ACC112 (cell line): Measurements from ENCODE around the gene SLC6A1.

Experiments
- H2AFZ ChIP-seq: fragments of 200-600 bp; sonication (generic); one replicate; pipeline ENCODE4 v1.6.0; 2017; ENCODE audit warnings: antibody characterized with exemption, low read length; ENCODE audit not compliant: unreplicated experiment
- H3K27ac ChIP-seq: fragments of 200-600 bp; sonication (generic); 2 replicates; pipeline ENCODE4 v1.5.1; 2014; ENCODE audit warnings: low read depth, mild to moderate bottlenecking, antibody characterized with exemption, low read length, moderate library complexity
- H3K27me3 ChIP-seq: fragments of 200-600 bp; sonication (generic); 2 replicates; pipeline ENCODE4 v1.6.1; 2014; ENCODE audit warnings: mild to moderate bottlenecking, antibody characterized with exemption, low read length, moderate library complexity, mixed read lengths; ENCODE audit not compliant: insufficient read depth
- H3K36me3 ChIP-seq: fragments of 200-600 bp; sonication (generic); 2 replicates; pipeline ENCODE4 v1.6.1; 2016; ENCODE audit warnings: mild to moderate bottlenecking, antibody characterized with exemption, low read length, moderate library complexity, mixed read lengths; ENCODE audit not compliant: insufficient read depth
- H3K4me1 ChIP-seq: fragments of 200-600 bp; sonication (generic); one replicate; pipeline ENCODE4 v1.6.1; 2016; ENCODE audit warnings: low read length, mixed read lengths; ENCODE audit not compliant: insufficient read depth, unreplicated experiment, control insufficient read depth
- H3K4me3 ChIP-seq: fragments of 200-600 bp; sonication (generic); 2 replicates; pipeline ENCODE4 v1.5.1; 2014; ENCODE audit warnings: mild to moderate bottlenecking, low read depth, low read length
- H3K79me2 ChIP-seq: fragments of 200-600 bp; sonication (generic); one replicate; pipeline ENCODE4 v1.6.0; 2016; ENCODE audit warnings: low read length; ENCODE audit not compliant: control insufficient read depth, unreplicated experiment, insufficient read depth

SLC6A1 gene

GRCh38 chr3:11004563-11004962, 12.0 kb downstream of the SLC6A1 start:
- no peaks in the 10 kb centered on the region for H3K4me1 ChIP-seq
- no peaks in the 10 kb centered on the region for H3K79me2 ChIP-seq
- H3K36me3 ChIP-seq, result no peaks in the 10 kb centered on the region
- peaks cover 82% of the 10 kb centered on the region for H3K27me3 ChIP-seq
- H3K4me3 ChIP-seq, result no peak overlapping the region
- H3K27ac ChIP-seq, result no peak overlapping the region
- no peak overlapping the region for H2AFZ ChIP-seq

DNA sequence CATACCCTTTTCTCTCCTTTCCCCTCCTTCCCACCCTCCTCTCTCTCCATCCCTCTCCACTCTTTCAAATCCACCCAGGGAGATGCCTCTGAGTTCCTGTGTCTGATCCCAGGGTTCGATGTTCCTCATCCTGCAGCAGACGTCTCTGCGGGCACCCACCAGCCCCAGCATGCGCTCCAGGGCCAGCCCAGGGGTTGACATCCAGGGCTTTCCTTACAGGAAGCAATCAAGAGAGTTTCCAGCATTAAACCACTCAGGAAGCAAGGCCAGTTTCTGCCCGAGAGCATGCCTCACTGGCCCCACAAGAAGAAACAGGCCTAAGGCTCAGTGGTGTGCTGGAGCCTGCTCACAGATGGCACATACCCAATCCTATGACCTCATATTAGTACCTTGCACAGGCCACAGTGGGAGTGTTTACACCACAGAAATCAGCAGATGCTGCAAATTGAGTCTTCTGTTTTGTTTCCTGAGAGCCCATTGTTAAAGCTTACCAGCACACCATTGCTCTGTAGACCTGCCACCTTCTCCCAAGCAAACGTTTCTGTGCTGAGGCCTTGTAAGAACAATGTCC, 13.2 kb downstream of the SLC6A1 start:
- Histone ChIP-seq H3K36me3 (no peaks in the 10 kb centered on the region), H2AFZ (no peak overlapping the region), H3K4me3 (no peak overlapping the region), H3K4me1 (no peaks in the 10 kb centered on the region), H3K79me2 (no peaks in the 10 kb centered on the region), H3K27me3 (peaks cover 77% of the 10 kb centered on the region), H3K27ac (no peak overlapping the region)

GRCh38 chr3:11006986-11007933, 14.7 kb downstream of the SLC6A1 start:
- Histone ChIP-seq H3K4me1 (no peaks in the 10 kb centered on the region), H3K36me3 (no peaks in the 10 kb centered on the region), H3K79me2 (no peaks in the 10 kb centered on the region), H3K4me3 (no peak overlapping the region), H2AFZ (no peak overlapping the region), H3K27me3 (peaks cover 67% of the 10 kb centered on the region), H3K27ac (no peak overlapping the region)

- H2AFZ ChIP-seq, result no peak overlapping the region
- H3K79me2 ChIP-seq, result no peaks in the 10 kb centered on the region
- no peaks in the 10 kb centered on the region for H3K36me3 ChIP-seq
- no peak overlapping the region for H3K4me3 ChIP-seq
- peaks cover 68% of the 10 kb centered on the region for H3K27me3 ChIP-seq
- no peak overlapping the region for H3K27ac ChIP-seq
- H3K4me1 ChIP-seq, result no peaks in the 10 kb centered on the region
Measured at GRCh38 chr3:11009898-11010297, 17.4 kb downstream of the SLC6A1 start.

DNA sequence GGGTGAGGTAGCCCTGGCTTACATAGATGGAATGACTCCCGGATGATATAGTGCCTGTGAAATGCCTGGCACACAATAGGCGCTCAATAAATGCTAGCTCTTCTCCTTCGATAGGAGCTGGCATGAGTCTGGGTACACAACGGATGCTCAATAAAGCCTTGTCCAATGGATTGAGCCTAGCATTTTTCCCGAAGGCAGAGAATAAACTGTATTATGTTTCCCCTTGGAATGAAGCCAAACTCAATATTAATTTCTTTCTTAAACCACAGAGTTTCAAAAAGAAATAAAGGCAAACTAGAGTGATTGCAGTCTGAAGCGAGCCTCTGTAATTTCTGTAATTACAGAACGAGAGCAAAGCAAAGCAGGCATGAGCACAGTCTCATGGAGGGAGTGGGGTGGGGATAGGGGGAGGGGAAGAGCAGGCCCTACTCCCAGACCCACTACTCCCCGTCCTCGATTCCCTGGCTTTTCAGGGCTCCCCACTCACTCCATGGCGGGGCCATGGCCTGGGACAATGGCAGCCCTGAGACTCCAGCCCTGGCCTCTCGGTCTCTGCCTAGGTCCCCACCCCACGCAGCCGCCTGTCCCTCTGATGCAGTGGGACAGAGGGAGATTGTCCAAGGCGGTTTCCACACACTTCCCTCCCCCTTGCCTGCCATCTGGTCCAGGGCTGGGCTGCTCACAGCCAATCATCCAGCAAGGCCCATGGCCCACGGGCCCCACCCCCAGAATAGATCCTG, 18.0 kb downstream of the SLC6A1 start:
- no peak overlapping the region for H3K27ac ChIP-seq
- no peak overlapping the region for H2AFZ ChIP-seq
- peaks cover 68% of the 10 kb centered on the region for H3K27me3 ChIP-seq
- no peak overlapping the region for H3K4me3 ChIP-seq
- H3K4me1 ChIP-seq, result no peaks in the 10 kb centered on the region
- no peaks in the 10 kb centered on the region for H3K79me2 ChIP-seq
- H3K36me3 ChIP-seq, result no peaks in the 10 kb centered on the region

DNA sequence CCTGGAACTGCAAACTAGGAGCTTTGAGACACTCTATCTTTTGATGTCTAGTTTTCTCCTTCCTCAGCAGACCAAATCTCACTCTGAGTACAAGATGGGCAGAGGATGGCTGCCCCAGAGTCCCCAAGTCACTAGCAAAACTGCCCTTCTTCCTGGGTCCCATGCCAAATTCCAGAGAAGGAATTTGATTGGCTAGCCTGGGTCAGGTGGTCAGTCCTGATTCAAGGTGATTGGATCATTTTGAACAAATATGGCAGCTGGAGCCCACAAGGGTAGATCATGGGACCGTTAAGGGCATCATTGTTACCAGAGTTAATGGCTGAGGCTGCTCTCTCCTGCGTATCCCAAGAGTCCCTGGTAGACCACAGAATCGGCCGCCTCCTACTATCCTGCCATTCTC, 21.7 kb downstream of the SLC6A1 start:
- Histone ChIP-seq H3K27me3 (peaks cover 75% of the 10 kb centered on the region), H3K79me2 (no peaks in the 10 kb centered on the region), H3K4me1 (no peaks in the 10 kb centered on the region), H3K27ac (no peak overlapping the region), H3K4me3 (no peak overlapping the region), H2AFZ (no peak overlapping the region), H3K36me3 (no peaks in the 10 kb centered on the region)

- Histone ChIP-seq H3K27ac (no peak overlapping the region), H2AFZ (no peak overlapping the region), H3K4me1 (no peaks in the 10 kb centered on the region), H3K27me3 (peaks cover 79% of the 10 kb centered on the region), H3K4me3 (no peak overlapping the region), H3K79me2 (no peaks in the 10 kb centered on the region), H3K36me3 (no peaks in the 10 kb centered on the region)
Measured at GRCh38 chr3:11014752-11015151, 22.2 kb downstream of the SLC6A1 start.

DNA sequence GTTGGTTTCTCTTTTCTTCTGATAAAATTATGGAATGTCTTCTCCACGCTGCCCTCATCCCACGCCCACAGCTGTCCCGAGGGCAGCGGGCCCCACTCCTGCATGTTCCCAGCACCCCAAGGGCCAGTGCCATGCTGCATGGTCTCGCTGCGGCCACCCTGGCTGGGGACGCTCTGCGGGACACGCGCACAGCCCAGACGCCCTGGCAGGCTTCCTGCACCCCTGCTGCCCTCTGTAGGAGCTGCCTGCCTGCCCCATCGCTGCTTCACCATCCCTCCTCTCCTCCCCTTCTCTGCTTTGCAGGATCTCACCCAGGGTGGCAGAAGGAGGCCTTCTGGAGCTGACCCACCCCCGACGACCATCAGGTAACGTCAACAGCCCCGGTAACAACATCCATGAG, 22.8 kb downstream of the SLC6A1 start:
- Histone ChIP-seq H3K79me2 (no peaks in the 10 kb centered on the region), H3K4me3 (no peak overlapping the region), H3K36me3 (no peaks in the 10 kb centered on the region), H3K27me3 (peaks cover 81% of the 10 kb centered on the region), H3K4me1 (no peaks in the 10 kb centered on the region), H3K27ac (no peak overlapping the region), H2AFZ (no peak overlapping the region)

DNA sequence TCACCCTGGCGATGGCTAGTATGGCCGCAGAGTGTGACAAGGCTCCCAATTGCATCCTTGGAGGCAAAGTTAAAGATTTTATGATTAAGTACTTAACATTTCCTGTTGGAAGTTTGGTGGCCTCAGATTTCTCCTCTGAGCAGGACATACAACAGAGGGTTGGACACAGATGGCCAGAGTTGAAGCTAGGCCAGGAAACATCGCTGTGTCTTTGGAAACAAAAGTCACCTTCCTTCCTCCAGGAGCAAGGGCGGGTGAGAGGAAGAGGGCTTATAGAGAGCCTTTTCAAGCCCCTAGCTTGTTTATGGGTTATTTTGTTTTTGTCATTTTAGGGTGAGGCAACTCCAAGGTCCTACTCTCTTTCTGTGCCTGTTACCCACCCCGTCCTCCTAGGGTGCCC, 24.2 kb downstream of the SLC6A1 start:
- no peaks in the 10 kb centered on the region for H3K36me3 ChIP-seq
- H3K27me3 ChIP-seq, result peaks cover 92% of the 10 kb centered on the region
- H3K27ac ChIP-seq, result no peak overlapping the region
- no peak overlapping the region for H2AFZ ChIP-seq
- H3K79me2 ChIP-seq, result no peaks in the 10 kb centered on the region
- H3K4me3 ChIP-seq, result no peak overlapping the region
- H3K4me1 ChIP-seq, result no peaks in the 10 kb centered on the region

DNA sequence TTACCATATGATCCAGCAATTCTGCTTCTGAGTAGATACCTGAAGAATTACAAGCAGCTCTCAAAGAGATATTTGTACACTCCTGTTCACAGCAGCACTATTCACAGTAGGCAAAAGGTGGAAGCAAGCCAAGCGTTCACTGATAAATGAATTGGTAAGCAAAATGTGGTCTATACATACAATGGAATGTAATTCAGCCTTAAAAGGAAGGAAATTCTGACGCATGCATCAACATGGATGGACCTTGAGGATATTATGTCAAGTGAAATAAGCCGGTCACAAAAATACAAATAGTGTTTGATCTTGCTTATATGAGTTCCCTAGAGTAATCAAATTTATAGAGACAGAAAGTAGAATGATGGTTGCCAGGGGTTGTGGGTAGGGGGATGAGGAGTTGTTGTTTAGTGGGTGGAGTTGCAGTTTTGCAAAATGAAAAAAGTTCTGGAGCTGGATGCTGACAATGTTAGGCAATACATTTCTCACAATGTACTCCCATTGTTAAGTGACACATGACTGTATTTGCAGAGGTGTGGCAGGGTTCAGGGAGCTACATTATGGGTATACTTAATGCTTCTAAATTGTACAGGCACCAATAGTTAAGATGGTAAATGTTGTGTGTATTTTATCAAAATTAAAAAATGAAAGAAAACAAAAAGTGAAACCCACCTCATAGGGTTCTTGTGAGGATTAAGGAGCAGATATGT, 26.7 kb downstream of the SLC6A1 start:
- no peak overlapping the region for H2AFZ ChIP-seq
- H3K27ac ChIP-seq, result no peak overlapping the region
- no peaks in the 10 kb centered on the region for H3K79me2 ChIP-seq
- no peaks in the 10 kb centered on the region for H3K36me3 ChIP-seq
- peaks cover 93% of the 10 kb centered on the region for H3K27me3 ChIP-seq
- H3K4me3 ChIP-seq, result no peak overlapping the region
- no peaks in the 10 kb centered on the region for H3K4me1 ChIP-seq
